A549 (cell line): ENCODE results near the gene HSFX2. TPM values are rescaled to one million over a fixed set of nuclear protein-coding genes. Genes with fewer than 3 reads are reported as not detected.

Experiments used
- ATAC-seq, 2 experiments: fragments of 200-7000 bp in 1 of 2; fragments of >200 bp in 1 of 2; cut with Nextera tagmentation in 1 of 2; cut with Tn5 transposase in 1 of 2; 3 replicates each; pipeline versions ENCODE4 v1.8.0 to v1.9.1; 2018 to 2020; ENCODE audit warnings: mild to moderate bottlenecking in 1 of 2, moderate library complexity in 1 of 2
- CTCF ChIA-PET: fragments of 300-600 bp; sonication (Branson Sonifier 250); formaldehyde crosslinking; extraction: SDS; loops from one replicate; lab custom pipeline; 2021; ENCODE audit warnings: antibody characterized with exemption, inconsistent platforms; lab: Yijun Ruan, JAX
- POLR2A ChIA-PET: fragments of 350-600 bp; formaldehyde crosslinking; extraction: SDS; loops from one replicate; lab custom pipeline; 2021; ENCODE audit warnings: antibody characterized with exemption, inconsistent platforms; lab: Yijun Ruan, JAX
- DNase-seq, 2 experiments: peaks; one replicate each; pipeline versions ENCODE4 v3.0.0 to v3.0.0-alpha.2; 2011 to 2016; ENCODE audit warnings: low read depth in 1 of 2, low spot score in 1 of 2
- FAIRE-seq: peaks from 2 replicates; lab custom pipeline; 2011; peaks lifted over from hg19 to GRCh38; lab: Jason Lieb, UNC
- H3K27ac ChIP-seq, 2 experiments: fragments of >200 bp; sonication (Bioruptor Twin); formaldehyde crosslinking; 3 replicates each; pipeline ENCODE4 v1.5.1; 2016 to 2017
- H3K4me1 ChIP-seq: fragments of >200 bp; sonication (Bioruptor Twin); formaldehyde crosslinking; 3 replicates; pipeline ENCODE4 v1.6.1; 2016
- H3K4me2 ChIP-seq: fragments of >200 bp; sonication (Bioruptor Twin); formaldehyde crosslinking; 3 replicates; pipeline ENCODE4 v1.6.1; 2016
- H3K4me3 ChIP-seq: fragments of >200 bp; sonication (Bioruptor Twin); formaldehyde crosslinking; 3 replicates; pipeline ENCODE4 v1.5.1; 2016
- H3K9me3 ChIP-seq: fragments of >200 bp; sonication (Bioruptor Twin); formaldehyde crosslinking; 3 replicates; pipeline ENCODE4 v1.6.1; 2016
- BCL3 ChIP-seq: fragments of >200 bp; sonication (Bioruptor Twin); formaldehyde crosslinking; IDR thresholded peaks from 3 replicates; pipeline ENCODE4 v1.6.1; 2016
- CBX8 ChIP-seq: fragments of 200-600 bp; sonication (generic); IDR thresholded peaks from 2 replicates; pipeline ENCODE4 v1.6.1; 2016
- CEBPB ChIP-seq, 2 experiments: fragments of >200 bp in 1 of 2; sonication (Bioruptor Twin) in 1 of 2; formaldehyde crosslinking in 1 of 2; IDR thresholded peaks; 2 replicates each; pipeline ENCODE4 v1.6.1; 2012 to 2016
- CTCF ChIP-seq: fragments of >200 bp; sonication (Bioruptor Twin); formaldehyde crosslinking; IDR thresholded peaks from 3 replicates; pipeline ENCODE4 v1.5.1; 2016
- E2F6 ChIP-seq: IDR thresholded peaks from 2 replicates; pipeline ENCODE4 v1.6.1; 2012; ENCODE audit warnings: low read depth, borderline replicate concordance
- ESRRA ChIP-seq: fragments of 150-350 bp; IDR thresholded peaks from 2 replicates; pipeline ENCODE4 v1.6.1; 2014; ENCODE audit warnings: mild to moderate bottlenecking, low read length, borderline replicate concordance
- FOSL2 ChIP-seq, 2 experiments: fragments of 450-650 bp in 1 of 2; fragments of >200 bp in 1 of 2; sonication (Bioruptor Twin) in 1 of 2; formaldehyde crosslinking; IDR thresholded peaks; 2 replicates each; pipeline versions ENCODE4 v1.5.0 to v1.6.1; 2016 to 2020; ENCODE audit warnings: mild to moderate bottlenecking in 1 of 2, moderate library complexity in 1 of 2
- HES2 ChIP-seq: fragments of >200 bp; sonication (Bioruptor Twin); formaldehyde crosslinking; IDR thresholded peaks from 2 replicates; pipeline ENCODE4 v1.6.1; 2016
- HMGXB4 ChIP-seq: fragments of 250-450 bp; sonication (Bioruptor Pico); IDR thresholded peaks from 2 replicates; pipeline ENCODE4 v1.5.0; 2021; ENCODE audit warnings: mild to moderate bottlenecking, moderate library complexity, borderline replicate concordance
- HOXB13 ChIP-seq: fragments of 250-450 bp; sonication (Bioruptor Pico); IDR thresholded peaks from 2 replicates; pipeline ENCODE4 v1.5.0; 2020; ENCODE audit warnings: low read depth, mild to moderate bottlenecking, moderate library complexity
- JUNB ChIP-seq: fragments of >200 bp; sonication (Bioruptor Twin); formaldehyde crosslinking; IDR thresholded peaks from 2 replicates; pipeline ENCODE4 v1.6.1; 2016
- MYC ChIP-seq: IDR thresholded peaks from 2 replicates; pipeline ENCODE4 v1.6.1; 2012; ENCODE audit warnings: mild to moderate bottlenecking, inconsistent platforms, low read length, improper control_type of control experiment, borderline replicate concordance
- NFE2L2 ChIP-seq: fragments of 150-350 bp; conservative IDR thresholded peaks from 2 replicates; pipeline ENCODE4 v1.6.1; 2014; ENCODE audit warnings: low read length
- NR3C1 ChIP-seq: fragments of >200 bp; sonication (Bioruptor Twin); formaldehyde crosslinking; IDR thresholded peaks from 3 replicates; pipeline ENCODE4 v1.6.1; 2017
- PBX3 ChIP-seq: IDR thresholded peaks from 2 replicates; pipeline ENCODE4 v1.6.1; 2012
- PHF8 ChIP-seq: fragments of 200-600 bp; sonication (generic); IDR thresholded peaks from 2 replicates; pipeline ENCODE4 v1.6.1; 2016; ENCODE audit warnings: low read depth, mild to moderate bottlenecking, antibody characterized with exemption, moderate library complexity, borderline replicate concordance
- RAD21 ChIP-seq, 2 experiments: fragments of >200 bp in 1 of 2; sonication (Bioruptor Twin) in 1 of 2; formaldehyde crosslinking in 1 of 2; IDR thresholded peaks in 1 of 2; conservative IDR thresholded peaks in 1 of 2; 2 replicates in 1 of 2; 3 replicates in 1 of 2; pipeline ENCODE4 v1.6.1; 2012 to 2018; ENCODE audit warnings: inconsistent platforms in 1 of 2
- RFX5 ChIP-seq: fragments of 450-650 bp; IDR thresholded peaks from 2 replicates; pipeline ENCODE4 v1.7.1; 2014; ENCODE audit warnings: antibody characterized with exemption, mild to moderate bottlenecking, moderate library complexity
- SMC3 ChIP-seq: fragments of >200 bp; sonication (Bioruptor Twin); formaldehyde crosslinking; IDR thresholded peaks from 3 replicates; pipeline ENCODE4 v1.6.1; 2018; ENCODE audit warnings: inconsistent platforms
- TFCP2L1 ChIP-seq: fragments of 250-450 bp; sonication (Bioruptor Pico); IDR thresholded peaks from 2 replicates; pipeline ENCODE4 v1.5.0; 2021; ENCODE audit warnings: mild to moderate bottlenecking
- USF2 ChIP-seq: fragments of 450-650 bp; IDR thresholded peaks from 2 replicates; pipeline ENCODE4 v1.6.1; 2014; ENCODE audit warnings: antibody characterized with exemption
- ZC3H11A ChIP-seq: fragments of 450-650 bp; IDR thresholded peaks from 2 replicates; pipeline ENCODE4 v1.6.1; 2014; ENCODE audit warnings: antibody characterized with exemption, mild to moderate bottlenecking
- ZFP36 ChIP-seq: fragments of 450-650 bp; IDR thresholded peaks from 2 replicates; pipeline ENCODE4 v1.6.1; 2014; ENCODE audit warnings: borderline replicate concordance; ENCODE audit not compliant: partially characterized antibody
- ZNF302 ChIP-seq: fragments of 250-450 bp; sonication (Bioruptor Pico); IDR thresholded peaks from 2 replicates; pipeline ENCODE4 v1.9.0; 2021; ENCODE audit warnings: inconsistent platforms, mild to moderate bottlenecking, moderate library complexity
- WGBS: methylation state at CpG from one replicate; pipeline ENCODE4 v1.1.6; 2017; ENCODE audit errors: missing lambda C conversion rate; 5-methylcytosine and 5-hydroxymethylcytosine counted together
- polyA plus RNA-seq, 4 experiments: library from polyadenylated mRNA; depleted of rRNA in 3 of 4; stranded (reverse); fragments of >200 nt; fragmentation: RNase III in 1 of 4; extraction: RNeasy Plus Mini Kit Qiagen cat#74134 plus additional on column Dnase treatment in 1 of 4; gene quantifications; 2 replicates in 3 of 4; 3 replicates in 1 of 4; pipeline ENCODE4 v1.2.3, GENCODE V29; 2011 to 2017

The HSFX2 gene
- polyA plus RNA-seq, 2 of the 4 experiments (the other 2 are of a cell fraction), result 0.10 TPM; not detected in 1

GRCh38 chrX:149611623-149612175, 16.6 kb upstream of the HSFX2 start (continued):
- TF ChIP-seq TFCP2L1 (CRISPR knock-in tag), result no peak

GRCh38 chrX:149610511-149610910, 15.4 kb upstream of the HSFX2 start:
- FAIRE-seq (no peak), DNase-seq (no peak), ATAC-seq (no peak)
- no peaks in the 10 kb centered on the region for H3K9me3 ChIP-seq
- H3K27ac ChIP-seq, result no peak overlapping the region
- no peak overlapping the region for H3K4me3 ChIP-seq
- WGBS, result 83% methylated on average over 5 of the region's 5 CpGs
- CTCF ChIA-PET, result no interaction called here
- POLR2A ChIA-PET, result no interaction called here
- H3K4me1 ChIP-seq, result no peaks in the 10 kb centered on the region
- TF ChIP-seq HES2 (no peak), FOSL2 (IDR thresholded peaks at IDR 0.05) (no peak), FOSL2 (CRISPR knock-in tag; IDR thresholded peaks at IDR 0.05) (no peak), BCL3 (no peak), SMC3 (no peak), MYC (no peak), CBX8 (no peak), ZNF302 (CRISPR knock-in tag) (no peak), RFX5 (no peak), NR3C1 (no peak), CTCF (no peak), HOXB13 (CRISPR knock-in tag) (no peak), ESRRA (no peak), ZC3H11A (no peak), USF2 (no peak), PBX3 (no peak)
- H3K4me2 ChIP-seq, result no peak overlapping the region

GRCh38 chrX:149607699-149608098, 12.6 kb upstream of the HSFX2 start:
- FAIRE-seq, result no peak
- H3K4me2 ChIP-seq, result no peak overlapping the region
- H3K4me3 ChIP-seq, result no peak overlapping the region
- TF ChIP-seq JUNB (no peak), RAD21 (conservative IDR thresholded peaks at IDR 0.05 in 1 of 2, IDR thresholded peaks at IDR 0.05 in 1 of 2) (no peak), HMGXB4 (CRISPR knock-in tag) (no peak), RFX5 (no peak), PBX3 (no peak), CEBPB (IDR thresholded peaks at IDR 0.05) (no peak), ZFP36 (no peak), BCL3 (no peak), CBX8 (no peak), NFE2L2 (no peak), PHF8 (no peak), ZC3H11A (no peak), TFCP2L1 (CRISPR knock-in tag) (no peak), E2F6 (no peak)

More at GRCh38 chrX:149607699-149608098, 12.6 kb upstream of the HSFX2 start:
- H3K4me1 ChIP-seq, result no peaks in the 10 kb centered on the region
- ChIA-PET POLR2A (no interaction called here), CTCF (no interaction called here)
- no peaks in the 10 kb centered on the region for H3K9me3 ChIP-seq
- DNase-seq (no peak), ATAC-seq (no peak)
- no peak overlapping the region for H3K27ac ChIP-seq
